HepG2 (cell line): ENCODE measurements around the gene WDR6. TPM values are rescaled to one million over a fixed set of nuclear protein-coding genes. Genes with fewer than 3 reads are reported as not detected.

ENCODE experiments used
- DBP ChIP-seq: sonication (generic); formaldehyde crosslinking; IDR thresholded peaks from 2 replicates; pipeline ENCODE4 v1.4.0; 2020; ENCODE audit warnings: missing genetic modification reagents; ENCODE audit errors: not compliant biosample characterization
- GATAD1 ChIP-seq: IDR thresholded peaks from 2 replicates; pipeline ENCODE4 v1.6.1; 2016; ENCODE audit warnings: missing genetic modification reagents, missing compliant biosample characterization
- HINFP ChIP-seq: sonication (generic); formaldehyde crosslinking; IDR thresholded peaks from 2 replicates; pipeline ENCODE4 v1.4.0; 2020; ENCODE audit warnings: low read depth, mild to moderate bottlenecking, missing genetic modification reagents
- LRRFIP1 ChIP-seq: sonication (generic); formaldehyde crosslinking; conservative IDR thresholded peaks from 2 replicates; pipeline ENCODE4 v1.4.0; 2020; ENCODE audit warnings: missing genetic modification reagents
- MAZ ChIP-seq, 2 experiments: sonication (generic) in 1 of 2; formaldehyde crosslinking in 1 of 2; IDR thresholded peaks; 2 replicates each; pipeline versions ENCODE4 v1.5.0 to v1.6.1; 2012 to 2020; ENCODE audit warnings: low read depth in 2 of 2, mild to moderate bottlenecking in 2 of 2, borderline replicate concordance in 1 of 2, improper control_type of control experiment in 1 of 2, low read length in 1 of 2, missing genetic modification reagents in 1 of 2, moderate library complexity in 1 of 2
- POLR2AphosphoS5 ChIP-seq: IDR thresholded peaks from 2 replicates; pipeline ENCODE4 v1.6.1; 2012; ENCODE audit warnings: low read depth, low read length
- PRDM10 ChIP-seq: sonication (generic); formaldehyde crosslinking; IDR thresholded peaks from 2 replicates; pipeline ENCODE4 v1.4.0; 2020; ENCODE audit warnings: low read depth, missing genetic modification reagents
- RXRA ChIP-seq: sonication (generic); formaldehyde crosslinking; IDR thresholded peaks from 2 replicates; pipeline ENCODE4 v1.5.1; 2020; ENCODE audit warnings: missing genetic modification reagents
- SIN3B ChIP-seq: fragments of 150-350 bp; IDR thresholded peaks from 2 replicates; pipeline ENCODE4 v1.6.1; 2014; ENCODE audit warnings: low read length
- TEAD2 ChIP-seq: sonication (generic); formaldehyde crosslinking; IDR thresholded peaks from 2 replicates; pipeline ENCODE4 v1.9.0; 2021; ENCODE audit warnings: missing genetic modification reagents
- TFAP4 ChIP-seq: sonication (generic); IDR thresholded peaks from 2 replicates; pipeline ENCODE4 v1.6.1; 2016; ENCODE audit warnings: low read depth, borderline replicate concordance
- ZFP41 ChIP-seq: sonication (generic); formaldehyde crosslinking; IDR thresholded peaks from 2 replicates; pipeline ENCODE4 v1.4.0; 2020; ENCODE audit warnings: mild to moderate bottlenecking, missing genetic modification reagents, borderline replicate concordance
- ZFY ChIP-seq: sonication (generic); formaldehyde crosslinking; IDR thresholded peaks from 2 replicates; pipeline ENCODE4 v1.4.0; 2020; ENCODE audit warnings: missing genetic modification reagents
- ZMAT5 ChIP-seq: sonication (generic); formaldehyde crosslinking; IDR thresholded peaks from 2 replicates; pipeline ENCODE4 v1.5.0; 2020; ENCODE audit warnings: mild to moderate bottlenecking, low read depth, missing genetic modification reagents, borderline replicate concordance
- ZNF543 ChIP-seq: sonication (generic); formaldehyde crosslinking; IDR thresholded peaks from 2 replicates; pipeline ENCODE4 v1.4.0; 2020; ENCODE audit warnings: mild to moderate bottlenecking, missing genetic modification reagents
- ZSCAN12 ChIP-seq: sonication (generic); formaldehyde crosslinking; IDR thresholded peaks from 2 replicates; pipeline ENCODE4 v1.9.0; 2021; ENCODE audit warnings: mild to moderate bottlenecking, missing genetic modification reagents
- polyA plus RNA-seq, 8 experiments: library from polyadenylated mRNA; depleted of rRNA in 3 of 8; stranded (reverse) in 7 of 8; unstranded in 1 of 8; fragments of >200 nt; fragmentation: Illumina TruSeq in 4 of 8; extraction: Trizol in 4 of 8; gene quantifications; 2 replicates each; pipeline versions ENCODE4 v1.2.1 to v1.2.3, GENCODE V29; 2011 to 2016; ENCODE audit warnings: low read depth in 4 of 8, missing spikeins in 1 of 8, mixed read lengths in 1 of 8; ENCODE audit not compliant: insufficient read depth in 1 of 8
- total RNA-seq, 5 experiments: library from RNA; depleted of rRNA; stranded (reverse); fragments of >200 nt; fragmentation: Illumina TruSeq; extraction: Trizol; gene quantifications; 2 replicates each; pipeline ENCODE4 v1.2.3, GENCODE V29; 2016; ENCODE audit warnings: low read depth in 1 of 5

The WDR6 gene
- total and polyA plus RNA-seq, 2 of the 13 experiments (the other 11 are each of a cell fraction or from before 2014, with no cell fraction given): 73.4 to 139 TPM

- TF ChIP-seq PRDM10 (peak; percentile 58; the same call in 1 of the 2 replicates), GATAD1 (peak; percentile 90), HINFP (peak; percentile 81; the same call in 1 of the 2 replicates), ZSCAN12 (peak; percentile 60; the same call in 1 of the 2 replicates), SIN3B (0 out of 2 replicates have a peak, but pooled peaks have one; percentile 28), ZMAT5 (no peak), RXRA (CRISPR knock-in tag) (peak; percentile 87), TEAD2 (CRISPR knock-in tag) (peak; percentile 41; the same call in 1 of the 2 replicates), MAZ (IDR thresholded peaks at IDR 0.05; ENCODE audit: borderline replicate concordance, low read depth, low read length) (peak; percentile 37; the same call in 1 of the 2 replicates), MAZ (CRISPR knock-in tag; IDR thresholded peaks at IDR 0.05; ENCODE audit: low read depth) (peak; percentile 93), ZNF543 (CRISPR knock-in tag) (peak; percentile 76; the same call in 1 of the 2 replicates), DBP (peak; percentile 74), ZFY (CRISPR knock-in tag) (peak; percentile 96), LRRFIP1 (CRISPR knock-in tag) (0 out of 2 replicates have a peak, but pooled peaks have one; percentile 64), ZFP41 (CRISPR knock-in tag) (no peak; the same call in 1 of the 2 replicates), TFAP4 (peak; percentile 43; the same call in 1 of the 2 replicates), POLR2AphosphoS5 (peak; percentile 98)
Measured at GRCh38 chr3:49028673-49029562, 21.7 kb downstream of the WDR6 start, which contains the start of gene IMPDH2 (continued).
